GM03348 (cell line): ENCODE measurements around the gene UBE2O.

Experiments used
- DNase-seq: peaks from one replicate; pipeline ENCODE4 v3.0.0; 2012; ENCODE audit warnings: low spot score

UBE2O gene

GRCh38 chr17:76345377-76345974 lies 107.5 kb downstream of the UBE2O start:
- DNase-seq, result peak; percentile 41

GRCh38 chr17:76343106-76343505 lies 109.8 kb downstream of the UBE2O start:
- no peak for DNase-seq

GRCh38 chr17:76341301-76341700 lies 111.7 kb downstream of the UBE2O start:
- DNase-seq, result no peak
